Colonic mucosa (tissue), 4 donors: ENCODE measurements around the gene IGSF22. TPM values are rescaled to one million over a fixed set of nuclear protein-coding genes. Genes with fewer than 3 reads are reported as not detected.

Source experiments
- DNase-seq: peaks from one replicate; pipeline ENCODE4 v3.0.0-alpha.2; 2020
- H3K27ac ChIP-seq: fragments of 200-600 bp; one replicate; pipeline ENCODE4 v1.8.0; 2021
- H3K27me3 ChIP-seq: fragments of 200-600 bp; one replicate; pipeline ENCODE4 v1.8.0; 2021
- H3K36me3 ChIP-seq: fragments of 200-600 bp; one replicate; pipeline ENCODE4 v1.8.0; 2021
- H3K4me1 ChIP-seq: fragments of 200-600 bp; one replicate; pipeline ENCODE4 v1.8.0; 2021; ENCODE audit warnings: mild to moderate bottlenecking
- H3K4me3 ChIP-seq: fragments of 200-600 bp; one replicate; pipeline ENCODE4 v1.8.0; 2021
- H3K9ac ChIP-seq, 2 donors: one replicate each; pipeline ENCODE4 v1.7.0; 2013; ENCODE audit warnings: control low read depth in 2 of 2, low read depth in 2 of 2, low read length in 2 of 2
- H3K9me3 ChIP-seq: fragments of 200-600 bp; one replicate; pipeline ENCODE4 v1.8.0; 2021
- CTCF ChIP-seq: fragments of 200-600 bp; IDR thresholded peaks from one replicate; pipeline ENCODE4 v1.8.0; 2022; ENCODE audit warnings: antibody characterized with exemption, mild to moderate bottlenecking
- intact Hi-C: fragments of 100-400 bp; cut with DNase I; formaldehyde crosslinking; loops from one replicate; pipeline ENCODE4 v1.14.1; 2022
- total RNA-seq, 2 donors: library from RNA; stranded (reverse); fragmentation: NEBNext Ultra II Directional in 1 of 2; extraction: Animal tissue kit (Norgen Biotek cat#: 25700) in 1 of 2; gene quantifications; one replicate each; pipeline ENCODE4 v1.2.1, GENCODE V29; 2021
- donor health status: healthy.
- donor health status: DM: no; HTN: no; CAD: no.
- donor health status: DM: no; HTN: no; CAD: no.

Gene IGSF22
- total RNA-seq, 2 donors from 2014 or later, result 0.42 to 1.3 TPM

GRCh38 chr11:18745251-18745650 is 19.3 kb upstream of the IGSF22 start:
- Histone ChIP-seq H3K4me1 (no peaks in the 10 kb centered on the region), H3K9me3 (no peaks in the 10 kb centered on the region), H3K36me3 (no peaks in the 10 kb centered on the region), H3K9ac (no peak overlapping the region), H3K4me3 (no peak overlapping the region), H3K27me3 (no peaks in the 10 kb centered on the region), H3K27ac (no peak overlapping the region)
- no peak for DNase-seq
- no peak for TF ChIP-seq CTCF
- intact Hi-C loops, result no loop called here

DNA sequence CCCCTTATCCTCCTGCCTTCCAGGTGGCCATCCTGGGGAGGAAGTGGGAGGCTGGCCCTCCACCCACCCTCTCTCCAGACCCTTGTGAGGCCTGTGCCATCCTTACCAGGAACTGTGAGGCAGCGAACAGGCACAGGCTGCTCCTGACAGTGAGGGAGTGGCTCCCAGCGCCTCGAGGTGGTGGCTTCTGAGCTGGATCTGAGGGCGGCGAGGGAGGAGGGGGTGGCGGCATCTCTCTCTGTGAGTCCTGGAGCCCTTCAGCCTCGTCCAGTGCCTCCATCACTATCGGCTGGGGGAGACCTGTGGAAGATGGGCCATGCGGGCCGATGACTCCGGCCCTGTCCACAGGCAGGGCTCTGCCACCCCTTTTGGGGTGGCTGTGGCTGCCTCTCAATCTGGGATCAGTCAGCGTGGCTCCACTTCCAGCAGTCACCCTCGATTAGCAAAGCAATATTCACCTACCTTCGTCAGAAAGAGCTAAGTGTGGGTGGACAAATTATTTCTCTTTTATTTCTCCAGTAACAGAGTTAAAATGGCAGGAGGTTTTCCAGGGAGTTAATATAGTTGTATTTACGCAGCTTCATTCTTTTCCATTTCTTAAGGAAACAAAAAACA is 18.0 kb upstream of the IGSF22 start:
- Histone ChIP-seq H3K36me3 (no peaks in the 10 kb centered on the region), H3K4me1 (no peaks in the 10 kb centered on the region), H3K9me3 (no peaks in the 10 kb centered on the region), H3K27me3 (no peaks in the 10 kb centered on the region), H3K27ac (no peak overlapping the region), H3K4me3 (no peak overlapping the region), H3K9ac (no peak overlapping the region)
- no peak for DNase-seq
- intact Hi-C loops, result no loop called here
- no peak for TF ChIP-seq CTCF

- Histone ChIP-seq H3K27me3 (no peaks in the 10 kb centered on the region), H3K9ac (no peak overlapping the region), H3K36me3 (no peaks in the 10 kb centered on the region), H3K4me3 (no peak overlapping the region), H3K4me1 (no peaks in the 10 kb centered on the region), H3K9me3 (no peaks in the 10 kb centered on the region), H3K27ac (no peak overlapping the region)
- no peak for TF ChIP-seq CTCF
- DNase-seq, result no peak
- intact Hi-C loops, result no loop called here
These were observed 17.4 kb upstream of the IGSF22 start for GRCh38 chr11:18743365-18743764.

DNA sequence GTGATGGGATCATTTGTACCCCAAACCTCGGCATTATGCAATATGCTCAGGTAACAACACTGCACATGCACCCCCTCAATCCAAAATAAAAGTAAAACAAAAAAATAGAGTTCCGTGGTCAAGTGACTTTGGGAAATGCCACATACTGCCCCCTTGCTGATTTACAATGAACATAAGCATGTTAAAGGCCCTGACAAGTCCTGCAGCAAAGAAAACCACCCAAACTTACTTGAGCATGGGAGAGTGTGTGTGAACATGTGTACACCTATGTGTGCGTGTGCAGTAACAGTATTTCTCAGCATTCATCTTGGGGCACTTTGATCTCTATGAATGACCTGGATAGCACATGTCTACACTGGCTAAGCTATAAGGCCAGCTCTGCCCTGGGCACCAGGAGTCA is 15.8 kb upstream of the IGSF22 start:
- Histone ChIP-seq H3K36me3 (no peaks in the 10 kb centered on the region), H3K4me1 (no peaks in the 10 kb centered on the region), H3K9ac (no peak overlapping the region), H3K27me3 (no peaks in the 10 kb centered on the region), H3K9me3 (no peaks in the 10 kb centered on the region), H3K27ac (no peak overlapping the region), H3K4me3 (no peak overlapping the region)
- TF ChIP-seq CTCF, result no peak
- no peak for DNase-seq
- intact Hi-C loops, result no loop called here

- TF ChIP-seq CTCF, result no peak
- no peaks in the 10 kb centered on the region for H3K27me3 ChIP-seq
- no peak overlapping the region for H3K9ac ChIP-seq
- intact Hi-C loops, result loop anchor here (10.0 kb wide), 2 partner anchors 195 to 625 kb away; no protein-coding TSS in a partner anchor
- no peaks in the 10 kb centered on the region for H3K9me3 ChIP-seq
- no peaks in the 10 kb centered on the region for H3K36me3 ChIP-seq
- no peak overlapping the region for H3K27ac ChIP-seq
- no peak overlapping the region for H3K4me3 ChIP-seq
- no peak for DNase-seq
- H3K4me1 ChIP-seq, result no peaks in the 10 kb centered on the region
These were observed 13.7 kb upstream of the IGSF22 start for GRCh38 chr11:18739685-18740084.
